Type B pancreatic cell (in vitro differentiated cells): Measurements from ENCODE around the gene ACTR5. TPM values are rescaled to one million over a fixed set of nuclear protein-coding genes. Genes with fewer than 3 reads are reported as not detected.

ENCODE experiments used
- DNase-seq: peaks from one replicate; pipeline ENCODE4 v3.0.0; 2021; ENCODE audit warnings: mixed read lengths; ENCODE audit not compliant: unreplicated experiment; ENCODE audit errors: extremely low spot score
- H3K27ac Mint-ChIP-seq: 2 replicates; pipeline ENCODE4 v1.8.0; 2021; ENCODE audit warnings: mild to moderate bottlenecking, mixed read lengths
- H3K27me3 Mint-ChIP-seq: 2 replicates; pipeline ENCODE4 v1.8.0; 2021; ENCODE audit warnings: mixed read lengths
- H3K36me3 Mint-ChIP-seq: 2 replicates; pipeline ENCODE4 v1.8.0; 2021; ENCODE audit warnings: mixed read lengths
- H3K4me1 Mint-ChIP-seq: one replicate; pipeline ENCODE4 v1.8.0; 2021; ENCODE audit warnings: mixed read lengths; ENCODE audit not compliant: unreplicated experiment
- H3K4me3 Mint-ChIP-seq: 2 replicates; pipeline ENCODE4 v1.8.0; 2021; ENCODE audit warnings: mild to moderate bottlenecking, mixed read lengths
- H3K9me3 Mint-ChIP-seq: 2 replicates; pipeline ENCODE4 v1.8.0; 2021; ENCODE audit warnings: mixed read lengths
- CTCF ChIP-seq: fragments of 200-600 bp; sonication (generic); conservative IDR thresholded peaks from 2 replicates; pipeline ENCODE4 v1.5.0; 2021; ENCODE audit warnings: antibody characterized with exemption, mild to moderate bottlenecking
- total RNA-seq: library from RNA; stranded (reverse); gene quantifications from 2 replicates; pipeline ENCODE4 v1.2.1, GENCODE V29; 2021; ENCODE audit warnings: low replicate concordance

The ACTR5 gene
- total RNA-seq, 1 donor from 2014 or later, result 9.1 TPM

GRCh38 chr20:38769376-38770295 lies 21.4 kb downstream of the ACTR5 start:
- Mint-ChIP-seq H3K27ac (no peak overlapping the region), H3K27me3 (no peaks in the 10 kb centered on the region), H3K36me3 (peaks cover 31% of the 10 kb centered on the region), H3K9me3 (peaks cover 8% of the 10 kb centered on the region), H3K4me3 (no peak overlapping the region), H3K4me1 (no peaks in the 10 kb centered on the region)
- DNase-seq, result no peak
- TF ChIP-seq CTCF, result no peak

GRCh38 chr20:38770546-38770945 lies 22.3 kb downstream of the ACTR5 start:
- peaks cover 8% of the 10 kb centered on the region for H3K9me3 Mint-ChIP-seq
- no peak for DNase-seq
- peaks cover 35% of the 10 kb centered on the region for H3K36me3 Mint-ChIP-seq
- H3K4me3 Mint-ChIP-seq, result no peak overlapping the region
- no peaks in the 10 kb centered on the region for H3K27me3 Mint-ChIP-seq
- H3K27ac Mint-ChIP-seq, result no peak overlapping the region
- H3K4me1 Mint-ChIP-seq, result no peaks in the 10 kb centered on the region
- TF ChIP-seq CTCF, result no peak

- DNase-seq, result no peak
Measured at GRCh38 chr20:38770970-38771369, 22.7 kb downstream of the ACTR5 start.

GRCh38 chr20:38771621-38772020 lies 23.4 kb downstream of the ACTR5 start:
- H3K4me1 Mint-ChIP-seq, result no peaks in the 10 kb centered on the region
- no peak for TF ChIP-seq CTCF
- H3K27ac Mint-ChIP-seq, result no peak overlapping the region
- no peak for DNase-seq
- H3K27me3 Mint-ChIP-seq, result no peaks in the 10 kb centered on the region
- peaks cover 35% of the 10 kb centered on the region for H3K36me3 Mint-ChIP-seq
- no peak overlapping the region for H3K4me3 Mint-ChIP-seq
- H3K9me3 Mint-ChIP-seq, result peaks cover 8% of the 10 kb centered on the region

More at GRCh38 chr20:38770970-38771369, 22.7 kb downstream of the ACTR5 start:
- H3K27me3 Mint-ChIP-seq, result no peaks in the 10 kb centered on the region
- no peak overlapping the region for H3K27ac Mint-ChIP-seq
- peaks cover 8% of the 10 kb centered on the region for H3K9me3 Mint-ChIP-seq
- no peak for TF ChIP-seq CTCF
- no peaks in the 10 kb centered on the region for H3K4me1 Mint-ChIP-seq
- H3K4me3 Mint-ChIP-seq, result no peak overlapping the region
- H3K36me3 Mint-ChIP-seq, result peaks cover 35% of the 10 kb centered on the region

- DNase-seq, result no peak
- TF ChIP-seq CTCF, result no peak
- Mint-ChIP-seq H3K36me3 (peaks cover 29% of the 10 kb centered on the region), H3K27me3 (no peaks in the 10 kb centered on the region), H3K4me3 (no peak overlapping the region), H3K27ac (no peak overlapping the region), H3K9me3 (peaks cover 8% of the 10 kb centered on the region), H3K4me1 (no peaks in the 10 kb centered on the region)
Measured at GRCh38 chr20:38774167-38774566, 25.9 kb downstream of the ACTR5 start.
